SH-SY5Y (cell line): Measurements from ENCODE around the gene RIMS1.

Experiments
- GATA2 ChIP-seq: IDR thresholded peaks from 2 replicates; pipeline ENCODE4 v1.6.1; 2011; ENCODE audit warnings: mild to moderate bottlenecking, low read depth, low read length
- GATA3 ChIP-seq: IDR thresholded peaks from 2 replicates; pipeline ENCODE4 v1.6.1; 2011; ENCODE audit warnings: low read depth, mild to moderate bottlenecking, low read length, moderate library complexity

Gene RIMS1

GRCh38 chr6:71886184-71887005, at the start of gene RIMS1:
TSS of gene RIMS1 (plus strand) at chr6:71886550. CDS start at chr6:71887024, 474 bp downstream.
- TF ChIP-seq GATA3 (no peak), GATA2 (no peak)

- TF ChIP-seq GATA2 (no peak), GATA3 (no peak)
Observed at GRCh38 chr6:71851214-71851613, 35.1 kb upstream of the RIMS1 start.

GRCh38 chr6:71852948-71853347, 33.4 kb upstream of the RIMS1 start:
- no peak for TF ChIP-seq GATA2
- TF ChIP-seq GATA3: no peak

GRCh38 chr6:71855406-71855805, 30.9 kb upstream of the RIMS1 start:
- no peak for TF ChIP-seq GATA3
- no peak for TF ChIP-seq GATA2

GRCh38 chr6:71879016-71879415, 7.3 kb upstream of the RIMS1 start:
- TF ChIP-seq GATA2 (no peak), GATA3 (no peak)

- TF ChIP-seq GATA3: no peak
- TF ChIP-seq GATA2: no peak
Observed at GRCh38 chr6:71887006-71887743, 825 bp downstream of the RIMS1 start.

- no peak for TF ChIP-seq GATA3
- no peak for TF ChIP-seq GATA2
Observed at GRCh38 chr6:71887744-71888230, 1.4 kb downstream of the RIMS1 start.

GRCh38 chr6:71888756-71889340, 2.5 kb downstream of the RIMS1 start:
- TF ChIP-seq GATA3 (no peak), GATA2 (no peak)

- no peak for TF ChIP-seq GATA2
- no peak for TF ChIP-seq GATA3
Observed at GRCh38 chr6:71889366-71889765, 3.0 kb downstream of the RIMS1 start.

- TF ChIP-seq GATA3: no peak
- TF ChIP-seq GATA2: no peak
Observed at GRCh38 chr6:71892641-71893040, 6.3 kb downstream of the RIMS1 start.

GRCh38 chr6:71900642-71901041, 14.3 kb downstream of the RIMS1 start:
- no peak for TF ChIP-seq GATA3
- no peak for TF ChIP-seq GATA2

GRCh38 chr6:71902261-71902660, 15.9 kb downstream of the RIMS1 start:
- no peak for TF ChIP-seq GATA2
- TF ChIP-seq GATA3: no peak

- TF ChIP-seq GATA2: no peak
- no peak for TF ChIP-seq GATA3
Observed at GRCh38 chr6:71906813-71907212, 20.5 kb downstream of the RIMS1 start.

- no peak for TF ChIP-seq GATA2
- TF ChIP-seq GATA3: no peak
Observed at GRCh38 chr6:71908162-71908765, 21.9 kb downstream of the RIMS1 start.
